ENCODE data around the gene SSBP4.

Gene SSBP4

DNA sequence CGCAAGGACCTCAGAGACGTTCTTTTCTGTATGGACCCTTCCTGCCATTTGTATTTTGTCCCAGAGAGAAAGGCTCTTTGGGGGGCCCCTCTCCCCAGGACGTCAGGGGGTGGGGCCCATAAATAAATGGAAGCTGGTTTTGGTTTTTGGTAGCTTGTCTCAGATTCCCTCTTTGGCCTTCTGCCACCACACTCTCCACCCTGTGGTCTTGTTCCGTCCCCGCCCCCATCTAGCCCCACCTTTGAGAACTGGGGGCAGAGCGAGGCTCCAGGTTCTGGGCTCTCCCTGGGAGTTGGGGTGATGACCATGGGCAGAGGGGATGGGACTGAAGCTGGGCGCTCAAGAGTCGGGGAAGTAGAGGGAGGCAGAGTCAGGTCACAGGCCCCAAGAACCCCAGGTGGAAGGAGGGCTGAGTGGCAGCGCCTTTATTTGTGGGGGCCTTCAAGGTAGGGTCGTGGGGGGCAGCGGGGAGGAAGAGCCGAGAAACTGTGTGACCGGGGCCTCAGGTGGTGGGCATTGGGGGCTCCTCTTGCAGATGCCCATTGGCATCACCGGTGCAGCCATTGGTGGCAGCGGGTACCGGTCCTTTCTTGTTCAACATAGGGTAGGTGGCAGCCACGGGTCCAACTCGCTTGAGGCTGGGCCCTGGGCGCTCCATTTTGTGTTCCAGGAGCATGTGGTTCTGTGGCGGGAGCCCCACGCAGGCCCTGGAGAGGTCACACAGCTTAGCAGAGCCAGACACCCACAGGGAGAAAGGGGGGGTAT lies 15.4 kb downstream of the SSBP4 start:
- no peak for FAIRE-seq

GRCh38 chr19:18435178-18435841 lies 16.1 kb downstream of the SSBP4 start:
- no peak for FAIRE-seq

DNA sequence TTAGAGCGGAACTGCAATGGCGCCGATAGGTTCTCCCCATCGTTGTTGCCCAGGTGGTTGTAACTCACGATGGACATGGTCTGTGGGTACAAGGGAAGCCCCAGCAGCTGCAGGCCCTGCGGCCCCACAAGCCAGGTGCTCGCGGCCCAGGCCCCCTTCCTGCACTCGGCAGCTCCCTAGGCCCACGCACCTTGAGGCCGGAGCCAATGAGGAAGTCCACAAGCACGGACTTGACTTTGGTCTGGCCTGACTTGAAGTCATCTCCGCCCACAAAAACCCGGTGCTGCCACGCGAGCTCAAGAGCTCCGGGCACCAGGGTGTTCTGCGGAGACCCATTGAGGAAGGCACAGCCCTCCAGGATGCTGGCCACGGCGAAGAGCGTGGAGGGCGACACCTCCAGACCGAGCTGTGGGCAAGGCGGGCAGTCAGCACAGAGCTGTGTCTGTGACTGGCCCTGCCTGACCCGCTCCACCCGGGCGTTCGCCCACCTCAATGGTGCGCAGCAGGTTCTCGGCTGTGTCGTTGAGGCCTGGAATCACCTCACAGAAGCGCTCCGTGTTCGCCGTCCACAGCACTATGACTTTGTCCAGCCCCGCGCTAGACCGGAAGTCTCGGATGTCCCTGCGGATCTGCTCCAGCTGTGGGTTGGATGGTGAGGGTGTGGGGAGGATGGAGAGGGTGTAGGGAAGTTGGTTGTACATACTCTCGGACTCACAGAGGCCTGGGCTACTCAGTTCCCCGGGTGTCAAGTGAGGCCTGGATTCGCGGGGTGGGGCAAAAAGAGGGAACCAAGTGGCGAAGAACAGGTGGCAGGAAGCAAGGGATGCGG lies 16.9 kb downstream of the SSBP4 start:
- FAIRE-seq, result no peak

GRCh38 chr19:18436671-18437490 lies 17.7 kb downstream of the SSBP4 start:
- peak; percentile 52 for FAIRE-seq

DNA sequence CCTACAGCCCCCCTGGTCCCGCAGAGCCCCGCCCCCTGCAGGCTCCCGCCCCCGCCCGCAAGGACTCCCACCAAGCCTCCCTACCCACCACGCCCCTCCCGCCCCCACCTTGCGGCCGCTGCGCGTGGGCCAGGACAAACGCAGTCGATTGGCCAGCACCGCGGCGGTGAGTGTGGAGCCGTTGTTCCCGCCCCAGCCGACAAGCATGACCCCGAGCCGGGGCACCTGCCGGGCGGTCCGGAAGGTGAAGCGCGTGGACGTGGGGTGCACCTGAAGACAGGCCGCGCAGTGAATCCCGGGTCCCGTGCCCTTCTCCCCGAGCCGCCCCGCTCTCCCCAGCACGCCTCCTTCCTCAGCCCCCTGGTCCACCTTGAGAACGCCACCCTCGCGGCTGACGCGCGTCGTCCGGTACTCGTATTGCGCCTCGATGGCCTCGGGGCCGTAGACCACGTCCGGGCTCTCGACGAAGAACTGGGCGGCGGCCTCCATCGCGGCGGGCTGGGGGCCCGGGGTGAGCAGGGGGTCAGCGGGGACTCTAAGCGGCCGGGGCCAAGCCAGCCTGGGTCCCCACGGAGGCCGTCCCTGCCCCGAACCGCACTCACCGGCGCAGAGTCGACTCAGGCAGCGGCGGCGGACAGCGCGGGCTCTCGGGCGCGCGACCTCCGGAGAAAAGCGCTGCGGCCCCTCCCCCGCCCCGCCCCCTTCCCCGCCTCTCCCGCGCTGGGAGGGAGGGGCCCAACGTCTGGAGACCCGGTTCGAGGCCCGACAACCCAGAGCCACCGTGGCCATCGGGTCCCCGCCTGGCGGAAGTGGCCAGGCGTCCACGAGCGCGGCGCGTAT lies 18.5 kb downstream of the SSBP4 start, which contains the start of gene ISYNA1:
ISYNA1 (minus strand) TSS at position 643 of the 840 bp plus-strand sequence; CDS start at position 489, 154 bp downstream.
- FAIRE-seq, result no peak

DNA sequence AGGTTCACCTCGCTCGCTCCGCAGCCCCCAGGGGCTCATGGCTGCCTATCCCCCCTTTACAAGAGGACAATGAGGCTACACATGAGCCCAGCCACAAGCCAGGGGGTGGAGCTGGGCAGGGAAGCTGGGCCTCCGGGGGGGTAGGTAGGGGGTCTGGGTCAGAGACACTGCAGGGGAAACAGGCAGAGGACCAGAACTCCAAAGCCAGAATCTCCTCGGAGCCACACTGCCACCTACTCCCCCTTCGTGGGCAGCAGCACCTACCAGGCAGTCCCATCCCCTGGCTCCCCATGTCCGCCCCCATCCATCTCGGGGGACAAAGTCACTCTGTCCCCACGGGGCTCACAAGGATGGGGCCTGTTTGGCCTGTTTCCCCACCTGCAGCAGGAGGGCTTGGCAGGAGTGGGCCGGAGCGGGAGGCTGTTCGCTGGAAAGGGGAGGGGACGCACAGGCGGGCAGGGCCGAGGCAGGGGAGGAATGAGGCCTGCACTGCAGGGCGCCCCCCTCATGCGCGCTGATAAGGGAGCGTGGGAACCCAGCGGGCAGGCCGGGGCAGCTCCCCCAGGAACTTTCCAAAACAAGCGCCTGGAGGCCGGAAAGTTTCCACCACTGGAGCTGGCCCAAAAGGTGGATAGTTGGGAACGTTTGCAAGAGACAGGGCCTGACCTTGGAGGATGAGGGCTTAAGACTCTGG lies 19.3 kb downstream of the SSBP4 start:
- no peak for FAIRE-seq

- FAIRE-seq, result no peak
Observed at GRCh38 chr19:18439025-18439909, 20.1 kb downstream of the SSBP4 start.

DNA sequence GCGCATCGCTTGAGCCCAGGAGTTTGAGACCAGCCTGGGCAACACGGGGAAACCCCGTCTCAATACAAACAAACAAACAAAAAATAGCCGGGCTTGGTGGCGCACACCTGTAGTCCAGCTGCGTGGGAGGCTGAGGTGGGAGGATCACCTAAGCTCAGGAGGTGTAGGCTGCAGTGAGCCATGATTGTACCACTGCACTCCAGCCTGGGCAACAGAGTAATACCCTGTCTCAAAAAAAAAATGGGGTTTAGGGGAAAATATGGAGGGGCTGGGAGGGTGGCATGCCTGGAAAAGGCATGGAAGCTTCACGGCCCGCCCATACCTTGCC lies 20.7 kb downstream of the SSBP4 start:
- FAIRE-seq, result no peak

DNA sequence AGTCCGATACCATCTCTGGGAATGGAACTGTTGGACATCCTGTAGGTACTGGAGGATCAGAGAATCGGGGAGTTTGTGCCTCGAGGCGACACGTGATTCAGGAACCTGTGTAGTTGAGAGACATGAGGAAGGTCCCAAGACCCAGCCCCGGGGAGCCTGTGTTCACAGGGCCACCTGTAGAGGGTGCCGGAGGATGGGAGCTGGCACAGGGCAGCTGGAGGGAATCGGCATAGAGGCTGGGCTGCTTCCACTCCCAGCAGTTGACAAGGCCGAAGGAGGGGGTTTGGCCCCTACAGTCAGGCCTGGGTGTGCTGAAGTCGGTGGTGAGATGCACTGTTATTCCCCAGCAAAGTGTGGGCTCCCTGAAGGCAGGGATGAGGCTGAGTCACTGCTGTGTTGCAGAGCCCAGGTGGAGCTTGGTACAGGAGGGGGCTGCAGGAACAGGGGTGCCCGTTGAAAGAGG lies 21.2 kb downstream of the SSBP4 start:
- FAIRE-seq, result no peak

- FAIRE-seq, result no peak
Observed at GRCh38 chr19:18440936-18441803, 22.0 kb downstream of the SSBP4 start.

DNA sequence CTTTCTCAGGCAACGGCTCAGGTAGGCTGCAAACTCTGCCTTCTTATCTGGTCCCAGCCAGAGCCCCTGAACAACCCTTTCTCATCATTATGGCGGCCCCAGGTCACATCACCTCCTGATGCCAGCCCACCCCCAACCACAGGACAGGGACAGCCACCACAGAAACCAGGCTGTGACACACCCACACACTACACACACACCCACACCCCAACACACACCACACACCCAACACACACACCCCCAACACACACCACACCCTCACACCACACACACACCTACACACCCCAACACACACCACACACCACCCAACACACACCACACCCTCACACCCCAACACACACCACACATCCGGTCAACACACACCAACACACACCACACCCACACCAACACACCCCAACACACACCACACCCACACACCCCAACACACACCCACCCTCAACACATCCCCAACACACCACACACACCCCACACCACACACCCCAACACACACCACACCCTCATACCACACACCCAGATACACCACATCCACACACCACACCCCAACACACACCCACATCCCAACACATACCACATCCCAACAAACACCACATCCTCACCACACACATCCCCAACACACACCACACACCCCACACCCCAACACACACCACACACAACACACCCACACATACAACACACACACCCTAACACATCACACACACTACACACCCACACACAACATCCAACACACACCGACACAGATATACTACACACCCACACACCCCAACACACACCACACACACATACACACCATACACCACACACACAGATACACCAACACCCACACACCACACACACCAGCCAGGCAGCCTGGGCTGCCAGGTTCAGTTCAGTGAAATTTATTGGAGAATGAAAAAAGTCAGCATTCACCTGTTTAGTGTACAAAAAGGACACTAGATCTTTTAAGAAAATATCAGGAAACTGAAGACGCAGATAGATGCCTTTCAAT lies 22.9 kb downstream of the SSBP4 start:
- FAIRE-seq, result no peak

DNA sequence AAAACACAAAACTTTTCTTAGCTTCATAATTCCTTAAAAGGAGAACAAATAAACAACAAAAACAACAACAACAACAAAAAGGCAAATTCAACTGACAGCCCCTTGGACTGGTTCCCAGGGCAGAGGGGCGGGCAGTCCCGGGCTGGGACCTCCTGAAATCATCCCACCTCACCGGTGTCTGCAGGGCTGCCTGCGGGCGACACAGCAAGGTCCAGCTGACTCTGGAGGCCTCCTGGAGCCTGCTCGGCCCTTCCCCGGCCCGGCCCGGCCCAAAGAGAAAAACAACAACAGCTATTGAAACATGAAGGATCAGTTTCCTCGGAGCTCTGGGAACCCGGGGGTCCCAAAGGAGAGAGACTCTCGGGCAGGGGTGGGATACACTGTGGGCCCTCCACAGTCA lies 23.7 kb downstream of the SSBP4 start:
- FAIRE-seq, result no peak

GRCh38 chr19:18443406-18443805 lies 24.2 kb downstream of the SSBP4 start:
- FAIRE-seq, result no peak

DNA sequence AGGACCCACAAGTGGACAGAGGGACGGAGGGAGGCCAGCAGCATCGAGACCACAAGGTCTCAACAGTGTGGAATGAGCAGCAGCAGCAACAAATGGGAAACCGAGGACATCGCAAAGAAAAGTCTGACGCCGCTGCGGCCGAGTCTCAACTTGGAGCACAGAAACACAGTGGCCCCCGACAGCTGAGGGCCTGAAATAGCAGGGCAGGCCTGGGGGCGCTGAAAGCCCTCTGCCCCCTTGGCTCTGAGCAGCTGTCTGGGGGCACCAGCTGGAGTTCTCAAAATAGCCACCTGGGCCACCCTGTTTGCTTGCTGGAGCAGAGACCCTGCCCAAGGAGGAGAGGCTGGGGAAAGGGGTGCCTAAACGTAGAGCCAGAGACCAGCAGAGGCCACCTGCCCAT lies 24.6 kb downstream of the SSBP4 start:
- no peak for FAIRE-seq

GRCh38 chr19:18444513-18444912 lies 25.3 kb downstream of the SSBP4 start:
- no peak for FAIRE-seq

- FAIRE-seq, result no peak
Observed at GRCh38 chr19:18445262-18445948, 26.2 kb downstream of the SSBP4 start.

Measured in TTC549 (cell line).